Stomach (tissue), 9 donors: Measurements from ENCODE around the gene NOVA1. TPM values are rescaled to one million over a fixed set of nuclear protein-coding genes. Genes with fewer than 3 reads are reported as not detected.

Experiments
- DNase-seq, 2 donors: peaks; one replicate each; pipeline versions ENCODE4 v3.0.0 to v3.0.0-alpha.2; 2013 to 2019
- H3K27ac ChIP-seq, 5 donors: fragments of 200-600 bp in 4 of 5; sonication (generic) in 4 of 5; one replicate each; pipeline ENCODE4 v1.5.1; 2013 to 2019; ENCODE audit warnings: mild to moderate bottlenecking in 1 of 5, moderate library complexity in 1 of 5
- H3K27me3 ChIP-seq, 3 donors: fragments of 200-600 bp; sonication (generic); one replicate each; pipeline ENCODE4 v1.5.1; 2017 to 2019; ENCODE audit warnings: mixed run types in 1 of 3
- H3K36me3 ChIP-seq, 4 donors: fragments of 200-600 bp; sonication (generic); 1 replicate in 3 of 4; 2 replicates in 1 of 4; pipeline ENCODE4 v1.5.1; 2016 to 2019
- H3K4me1 ChIP-seq, 4 donors: fragments of 200-600 bp; sonication (generic); one replicate each; pipeline ENCODE4 v1.5.1; 2016 to 2019
- H3K4me3 ChIP-seq, 4 donors: fragments of 200-600 bp; sonication (generic) in 3 of 4; one replicate each; pipeline ENCODE4 v1.5.1; 2016 to 2019; ENCODE audit warnings: mild to moderate bottlenecking in 1 of 4
- H3K9me3 ChIP-seq, 4 donors: fragments of 200-600 bp; sonication (generic); one replicate each; pipeline ENCODE4 v1.5.1; 2016 to 2019
- CTCF ChIP-seq, 7 experiments: fragments of 450-650 bp in 4 of 7; fragments of 200-600 bp in 3 of 7; sonication (generic) in 3 of 7; IDR thresholded peaks; one replicate each; pipeline ENCODE4 v1.5.1; 2016 to 2019; ENCODE audit warnings: antibody characterized with exemption in 7 of 7, control low read depth in 2 of 7, mild to moderate bottlenecking in 1 of 7
- EP300 ChIP-seq: sonication (generic); formaldehyde crosslinking; IDR thresholded peaks from one replicate; pipeline ENCODE4 v1.6.1; 2017; ENCODE audit warnings: antibody characterized with exemption
- POLR2A ChIP-seq, 4 donors: fragments of 450-650 bp; IDR thresholded peaks; one replicate each; pipeline ENCODE4 v1.6.1; 2016; ENCODE audit warnings: antibody characterized with exemption in 4 of 4, control low read depth in 2 of 4, mild to moderate bottlenecking in 1 of 4, moderate library complexity in 1 of 4
- POLR2AphosphoS5 ChIP-seq, 3 donors: sonication (generic); formaldehyde crosslinking; IDR thresholded peaks; one replicate each; pipeline ENCODE4 v1.6.1; 2016; ENCODE audit warnings: antibody characterized with exemption in 3 of 3
- WGBS, 5 donors: extraction: QIAGEN DNeasy Blood & Tissue Kit in 3 of 5; methylation state at CpG; one replicate each; pipeline versions ENCODE4 v1.1.5 to v1.1.7; 2013 to 2018; 5-methylcytosine and 5-hydroxymethylcytosine counted together
- intact Hi-C: fragments of 100-400 bp; cut with DNase I; formaldehyde crosslinking; loops from one replicate; pipeline ENCODE4 v1.15.1; 2023; ENCODE audit warnings: low total_unique reads
- polyA plus RNA-seq, 3 donors: library from polyadenylated mRNA; stranded (reverse); fragments of 200-250 nt; gene quantifications; one replicate each; pipeline ENCODE4 v1.2.3, GENCODE V29; 2013
- total RNA-seq, 5 donors: library from RNA; depleted of rRNA; stranded (reverse); fragments of >200 nt; gene quantifications; one replicate each; pipeline versions ENCODE4 v1.1.0 to v1.2.3, GENCODE V29; 2014 to 2016
- donor health status: healthy with polysubstance abuse.
- donor health status: Bipolar disorder and iron deficiency.
- donor health status: healthy.

Gene NOVA1
- total and polyA plus RNA-seq, 8 donors: 1.0 to 25.1 (median 7.9) TPM

- Histone ChIP-seq H3K4me3 (no peak overlapping the region), H3K27me3 (no peaks in the 10 kb centered on the region), H3K27ac (peak overlapping the region in 1 of 5 donors; percentile 35), H3K4me1 (peaks cover 0 to under 1% (median 0%) of the 10 kb centered on the region in 4 donors), H3K9me3 (no peaks in the 10 kb centered on the region), H3K36me3 (no peaks in the 10 kb centered on the region)
- DNase-seq: peak in 1 of 2 donors; percentile 17
- intact Hi-C loops: no loop called here
- TF ChIP-seq EP300: no peak
- no peak for TF ChIP-seq CTCF (IDR thresholded peaks at IDR 0.05)
- no peak for TF ChIP-seq POLR2AphosphoS5 (IDR thresholded peaks at IDR 0.05)
- TF ChIP-seq POLR2A (IDR thresholded peaks at IDR 0.05): no peak
- WGBS, 5 donors: 79 to 90% (median 88%) methylated on average over 7 of the region's 7 CpGs
These were observed 69.2 kb downstream of the NOVA1 start for GRCh38 chr14:26528415-26529182.

- no peaks in the 10 kb centered on the region for H3K9me3 ChIP-seq
- 73 to 84% (median 78%) methylated on average over 3 of the region's 3 CpGs for WGBS, 5 donors
- TF ChIP-seq EP300 (no peak), POLR2A (IDR thresholded peaks at IDR 0.05) (no peak), CTCF (IDR thresholded peaks at IDR 0.05) (no peak), POLR2AphosphoS5 (IDR thresholded peaks at IDR 0.05) (no peak)
- H3K27ac ChIP-seq: no peak overlapping the region
- peak in 1 of 2 donors; percentile 14 for DNase-seq
- intact Hi-C loops: no loop called here
- H3K36me3 ChIP-seq: no peaks in the 10 kb centered on the region
- H3K4me1 ChIP-seq: peaks cover 0 to 15% (median 0%) of the 10 kb centered on the region in 4 donors
- no peak overlapping the region for H3K4me3 ChIP-seq
- no peaks in the 10 kb centered on the region for H3K27me3 ChIP-seq
These were observed 70.7 kb downstream of the NOVA1 start for GRCh38 chr14:26527095-26527494.

GRCh38 chr14:26526137-26526536 lies 71.7 kb downstream of the NOVA1 start:
- intact Hi-C loops: no loop called here
- no peak overlapping the region for H3K27ac ChIP-seq
- TF ChIP-seq EP300: no peak

GRCh38 chr14:26525085-26525484 lies 72.7 kb downstream of the NOVA1 start:
- peaks cover 0 to 17% (median 0%) of the 10 kb centered on the region in 4 donors for H3K4me1 ChIP-seq
- intact Hi-C loops: no loop called here
- no peak overlapping the region for H3K27ac ChIP-seq

More at GRCh38 chr14:26526137-26526536, 71.7 kb downstream of the NOVA1 start:
- peak in 1 of 2 donors; percentile 64 for DNase-seq
- H3K9me3 ChIP-seq: no peaks in the 10 kb centered on the region
- H3K4me3 ChIP-seq: no peak overlapping the region
- no peaks in the 10 kb centered on the region for H3K36me3 ChIP-seq
- H3K4me1 ChIP-seq: peaks cover 0 to 17% (median 0%) of the 10 kb centered on the region in 4 donors
- 79 to 98% (median 86%) methylated on average over 1 of the region's 1 CpG for WGBS, 5 donors
- no peaks in the 10 kb centered on the region for H3K27me3 ChIP-seq

More at GRCh38 chr14:26525085-26525484, 72.7 kb downstream of the NOVA1 start:
- Histone ChIP-seq H3K4me3 (no peak overlapping the region), H3K36me3 (no peaks in the 10 kb centered on the region), H3K9me3 (no peaks in the 10 kb centered on the region), H3K27me3 (no peaks in the 10 kb centered on the region)
- TF ChIP-seq POLR2AphosphoS5 (IDR thresholded peaks at IDR 0.05) (no peak), CTCF (IDR thresholded peaks at IDR 0.05) (no peak)
- peak in 1 of 2 donors; percentile 17 for DNase-seq
